Testis (tissue), 3 donors: ENCODE data around the gene POLQ. TPM values are rescaled to one million over a fixed set of nuclear protein-coding genes. Genes with fewer than 3 reads are reported as not detected.
"Not testable (repeated sequence)": the region's sequence is repeated elsewhere in the genome, so short reads cannot be mapped to it uniquely, and the experiment has no call there.

ENCODE experiments used
- DNase-seq: peaks from one replicate; pipeline ENCODE4 v3.0.0-alpha.2; 2019
- H3K27ac ChIP-seq, 2 donors: fragments of 200-600 bp; sonication (generic); one replicate each; pipeline ENCODE4 v1.5.1; 2019
- H3K27me3 ChIP-seq: fragments of 200-600 bp; sonication (generic); one replicate; pipeline ENCODE4 v1.5.1; 2019
- H3K36me3 ChIP-seq: fragments of 200-600 bp; sonication (generic); one replicate; pipeline ENCODE4 v1.5.1; 2017; ENCODE audit warnings: low read depth; ENCODE audit errors: missing control alignments
- H3K4me1 ChIP-seq: fragments of 200-600 bp; sonication (generic); one replicate; pipeline ENCODE4 v1.5.1; 2019
- H3K4me3 ChIP-seq, 2 donors: fragments of 200-600 bp; sonication (generic); one replicate each; pipeline ENCODE4 v1.5.1; 2017 to 2019
- H3K9me3 ChIP-seq: fragments of 200-600 bp; sonication (generic); one replicate; pipeline ENCODE4 v1.5.1; 2017
- POLR2A ChIP-seq: fragments of 450-650 bp; IDR thresholded peaks from one replicate; pipeline ENCODE4 v1.6.1; 2017; ENCODE audit warnings: antibody characterized with exemption, mild to moderate bottlenecking, moderate library complexity
- WGBS, 2 donors: methylation state at CpG; one replicate each; pipeline ENCODE4 v1.1.5; 2018; 5-methylcytosine and 5-hydroxymethylcytosine counted together
- intact Hi-C: fragments of 100-400 bp; cut with DNase I; formaldehyde crosslinking; loops from one replicate; pipeline ENCODE4 v1.15.1; 2023; ENCODE audit warnings: low total_unique reads
- polyA plus RNA-seq: library from polyadenylated mRNA; stranded (reverse); fragments of 350-450 nt; fragmentation: Illumina TruSeq; extraction: RNeasy Lipid Tissue Mini Kit (QIAGEN cat#74804); gene quantifications from one replicate; pipeline ENCODE4 v1.2.3, GENCODE V29; 2014; ENCODE audit warnings: low read depth, low replicate concordance; ENCODE audit not compliant: insufficient read depth
- total RNA-seq, 2 donors: library from RNA; depleted of rRNA; stranded (reverse); fragments of >200 nt; gene quantifications; one replicate each; pipeline ENCODE4 v1.2.3, GENCODE V29; 2016
- TF ChIP-seq, protein P1 (sequence below), 3 experiments: fragments of 450-650 bp in 2 of 3; fragments of 200-600 bp in 1 of 3; sonication (generic) in 1 of 3; IDR thresholded peaks; one replicate each; pipeline ENCODE4 v1.5.1; 2016 to 2019; ENCODE audit warnings: antibody characterized with exemption in 3 of 3, mild to moderate bottlenecking in 2 of 3, moderate library complexity in 1 of 3

The POLQ gene
- total and polyA plus RNA-seq, 3 donors from 2014 or later, result 3.7 to 12.0 (median 7.7) TPM

DNA sequence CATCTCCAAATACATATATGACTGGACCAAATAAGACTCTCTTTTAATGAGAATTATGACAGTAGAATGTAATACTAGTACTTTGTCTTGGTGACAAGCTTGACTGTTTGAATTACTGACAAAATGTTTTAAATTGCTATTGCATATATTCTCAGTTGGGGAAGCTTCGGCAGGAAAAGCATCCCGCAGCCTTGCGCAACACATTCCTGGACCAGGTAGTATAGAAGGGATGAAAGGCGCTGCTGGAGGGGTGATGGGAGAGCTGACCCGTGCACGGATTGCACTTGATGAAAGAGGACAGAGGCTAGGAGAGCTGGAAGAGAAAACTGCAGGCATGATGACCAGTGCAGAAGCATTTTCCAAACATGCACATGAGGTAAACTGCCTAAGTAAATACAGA lies 127.6 kb downstream of the POLQ start:
- H3K9me3 ChIP-seq, result no peaks in the 10 kb centered on the region

DNA sequence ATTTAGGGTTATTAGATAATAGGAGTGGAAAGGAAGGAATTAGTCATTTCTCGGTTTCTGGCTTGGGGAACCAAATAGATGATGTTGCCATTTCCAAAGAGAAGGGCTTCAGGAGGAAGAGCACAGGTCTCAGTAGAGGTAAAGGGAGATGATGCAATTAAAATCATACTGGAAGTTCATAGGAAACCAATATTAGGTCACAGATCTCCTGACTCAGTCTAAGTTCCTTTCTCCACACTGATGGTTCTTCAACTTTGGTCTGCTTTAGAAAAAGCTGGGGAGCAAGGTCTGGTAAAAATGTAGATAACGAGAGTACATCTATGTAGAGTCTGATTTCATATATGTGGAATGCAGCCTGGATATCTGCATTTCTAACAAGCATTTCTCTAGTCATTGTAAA lies 130.9 kb downstream of the POLQ start:
- Histone ChIP-seq H3K9me3 (no peaks in the 10 kb centered on the region), H3K27ac (no peak overlapping the region), H3K36me3 (no peaks in the 10 kb centered on the region), H3K4me1 (no peaks in the 10 kb centered on the region), H3K4me3 (no peak overlapping the region), H3K27me3 (no peaks in the 10 kb centered on the region)
- WGBS, 2 donors, result 86 to 94% methylated on average over 2 of the region's 2 CpGs
- no peak for DNase-seq
- intact Hi-C loops, result no loop called here
- no peak for TF ChIP-seq POLR2A
- TF ChIP-seq, protein P1, sequence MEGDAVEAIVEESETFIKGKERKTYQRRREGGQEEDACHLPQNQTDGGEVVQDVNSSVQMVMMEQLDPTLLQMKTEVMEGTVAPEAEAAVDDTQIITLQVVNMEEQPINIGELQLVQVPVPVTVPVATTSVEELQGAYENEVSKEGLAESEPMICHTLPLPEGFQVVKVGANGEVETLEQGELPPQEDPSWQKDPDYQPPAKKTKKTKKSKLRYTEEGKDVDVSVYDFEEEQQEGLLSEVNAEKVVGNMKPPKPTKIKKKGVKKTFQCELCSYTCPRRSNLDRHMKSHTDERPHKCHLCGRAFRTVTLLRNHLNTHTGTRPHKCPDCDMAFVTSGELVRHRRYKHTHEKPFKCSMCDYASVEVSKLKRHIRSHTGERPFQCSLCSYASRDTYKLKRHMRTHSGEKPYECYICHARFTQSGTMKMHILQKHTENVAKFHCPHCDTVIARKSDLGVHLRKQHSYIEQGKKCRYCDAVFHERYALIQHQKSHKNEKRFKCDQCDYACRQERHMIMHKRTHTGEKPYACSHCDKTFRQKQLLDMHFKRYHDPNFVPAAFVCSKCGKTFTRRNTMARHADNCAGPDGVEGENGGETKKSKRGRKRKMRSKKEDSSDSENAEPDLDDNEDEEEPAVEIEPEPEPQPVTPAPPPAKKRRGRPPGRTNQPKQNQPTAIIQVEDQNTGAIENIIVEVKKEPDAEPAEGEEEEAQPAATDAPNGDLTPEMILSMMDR (IDR thresholded peaks at IDR 0.05), result no peak

More for the DNA sequence above, 127.6 kb downstream of the POLQ start:
- H3K27me3 ChIP-seq, result no peaks in the 10 kb centered on the region
- WGBS, 2 donors, result 87 to 89% methylated on average over 6 of the region's 6 CpGs
- no peak for DNase-seq
- TF ChIP-seq, protein P1 (IDR thresholded peaks at IDR 0.05), result no peak
- no peak for TF ChIP-seq POLR2A
- intact Hi-C loops, result no loop called here
- H3K4me3 ChIP-seq, result no peak overlapping the region
- no peaks in the 10 kb centered on the region for H3K4me1 ChIP-seq
- H3K36me3 ChIP-seq, result no peaks in the 10 kb centered on the region
- no peak overlapping the region for H3K27ac ChIP-seq

DNA sequence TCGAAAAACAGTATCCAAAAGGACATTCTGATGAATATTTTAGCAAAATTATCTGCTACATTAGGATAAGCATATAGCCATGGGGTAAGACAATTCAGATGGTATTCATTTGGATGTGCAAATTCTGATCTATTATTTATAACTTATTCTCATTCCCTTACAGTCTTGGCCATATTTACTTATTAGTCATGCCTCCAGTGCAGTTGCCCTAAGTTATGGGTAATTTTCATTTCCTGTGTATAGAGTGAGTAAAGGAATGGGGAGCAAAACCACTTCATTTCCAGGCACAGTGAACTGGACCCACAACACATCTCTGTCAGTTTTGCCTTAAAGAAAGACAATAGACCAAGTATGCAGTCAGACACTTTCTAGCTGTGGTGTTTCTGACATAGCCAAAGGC lies 134.3 kb downstream of the POLQ start:
- H3K36me3 ChIP-seq, result no peaks in the 10 kb centered on the region
- H3K27me3 ChIP-seq, result no peaks in the 10 kb centered on the region
- intact Hi-C loops, result no loop called here
- H3K27ac ChIP-seq, result no peak overlapping the region
- no peaks in the 10 kb centered on the region for H3K4me1 ChIP-seq
- TF ChIP-seq, protein P1 (IDR thresholded peaks at IDR 0.05), result no peak
- WGBS, 2 donors, result 83 to 88% methylated on average over 1 of the region's 1 CpG
- H3K9me3 ChIP-seq, result no peaks in the 10 kb centered on the region
- no peak overlapping the region for H3K4me3 ChIP-seq
- no peak for DNase-seq

DNA sequence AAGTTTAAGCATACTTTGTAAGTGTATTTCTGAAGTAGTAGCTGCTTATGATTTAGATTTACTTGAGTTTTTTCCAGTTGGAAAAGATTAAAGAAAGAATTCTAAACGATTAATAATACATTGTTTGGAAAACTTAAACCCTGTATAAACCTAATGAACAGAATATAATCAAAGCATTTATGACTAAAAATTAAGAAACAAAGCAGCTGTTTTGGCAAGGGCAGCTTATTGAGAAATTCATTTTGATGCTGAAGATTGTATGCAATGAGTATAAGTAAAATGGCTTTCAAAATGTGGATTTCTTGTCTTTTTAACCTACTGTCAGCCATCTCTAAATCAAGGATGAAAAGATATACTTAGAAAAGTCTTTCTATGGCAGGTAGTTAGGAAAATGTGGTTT lies 140.2 kb downstream of the POLQ start:
- no peak for DNase-seq
- intact Hi-C loops, result no loop called here
- no peak overlapping the region for H3K4me3 ChIP-seq
- H3K27me3 ChIP-seq, result no peaks in the 10 kb centered on the region
- no peaks in the 10 kb centered on the region for H3K4me1 ChIP-seq
- WGBS, 2 donors, result 44 to 60% methylated on average over 1 of the region's 1 CpG
- H3K9me3 ChIP-seq, result no peaks in the 10 kb centered on the region
- H3K36me3 ChIP-seq, result no peaks in the 10 kb centered on the region
- no peak for TF ChIP-seq POLR2A
- TF ChIP-seq, protein P1 (IDR thresholded peaks at IDR 0.05), result no peak
- H3K27ac ChIP-seq, result no peak overlapping the region

DNA sequence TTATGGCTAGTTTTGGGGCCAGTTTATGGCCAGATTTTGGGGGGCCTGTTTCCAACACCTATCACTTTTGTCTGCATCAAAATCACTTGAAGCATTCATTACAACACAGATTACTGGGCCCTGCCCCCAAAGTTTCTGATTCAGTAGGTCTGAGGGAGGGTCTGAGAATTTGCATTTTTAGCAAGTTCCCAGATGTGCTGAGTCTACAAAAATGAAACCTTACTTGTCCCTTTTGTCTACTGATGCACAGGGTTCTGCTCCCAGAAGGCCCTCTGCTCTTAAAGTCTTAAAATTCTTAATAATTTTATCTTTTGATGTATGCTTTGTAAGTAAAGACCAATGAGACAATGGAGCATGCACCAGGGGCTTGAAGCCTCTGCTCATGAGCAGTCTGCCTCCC lies 146.0 kb downstream of the POLQ start:
- H3K27ac ChIP-seq, result no peak overlapping the region
- TF ChIP-seq POLR2A, result no peak
- TF ChIP-seq, protein P1 (IDR thresholded peaks at IDR 0.05), result no peak
- intact Hi-C loops, result no loop called here
- H3K27me3 ChIP-seq, result no peaks in the 10 kb centered on the region
- no peaks in the 10 kb centered on the region for H3K4me1 ChIP-seq
- H3K9me3 ChIP-seq, result no peaks in the 10 kb centered on the region
- DNase-seq, result no peak
- H3K36me3 ChIP-seq, result no peaks in the 10 kb centered on the region
- H3K4me3 ChIP-seq, result no peak overlapping the region

DNA sequence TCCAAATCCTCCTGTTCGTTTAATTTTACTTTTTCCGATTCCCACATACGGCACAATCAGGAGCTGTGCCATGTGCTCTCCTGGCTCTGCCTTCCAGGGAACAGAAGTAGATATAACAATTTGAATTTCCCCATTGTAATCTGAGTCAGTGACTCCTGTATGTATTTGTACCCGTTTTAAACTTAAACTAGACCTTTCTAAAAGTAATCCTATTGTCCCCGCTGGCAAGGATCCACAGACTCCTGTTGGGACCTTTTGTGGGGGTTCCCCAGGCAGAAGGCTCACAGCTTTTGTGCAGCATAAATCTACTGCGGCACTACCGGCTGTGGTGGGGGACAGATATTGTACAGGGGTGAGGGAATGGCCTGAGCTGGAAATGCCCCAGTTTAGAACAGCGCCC lies 147.7 kb downstream of the POLQ start:
- H3K27ac ChIP-seq, H3K27me3 ChIP-seq, H3K4me3 ChIP-seq, intact Hi-C loops, H3K9me3 ChIP-seq, DNase-seq, H3K36me3 ChIP-seq, H3K4me1 ChIP-seq: not testable (repeated sequence)
- 79 to 82% methylated on average over 8 of the region's 8 CpGs for WGBS, 2 donors

DNA sequence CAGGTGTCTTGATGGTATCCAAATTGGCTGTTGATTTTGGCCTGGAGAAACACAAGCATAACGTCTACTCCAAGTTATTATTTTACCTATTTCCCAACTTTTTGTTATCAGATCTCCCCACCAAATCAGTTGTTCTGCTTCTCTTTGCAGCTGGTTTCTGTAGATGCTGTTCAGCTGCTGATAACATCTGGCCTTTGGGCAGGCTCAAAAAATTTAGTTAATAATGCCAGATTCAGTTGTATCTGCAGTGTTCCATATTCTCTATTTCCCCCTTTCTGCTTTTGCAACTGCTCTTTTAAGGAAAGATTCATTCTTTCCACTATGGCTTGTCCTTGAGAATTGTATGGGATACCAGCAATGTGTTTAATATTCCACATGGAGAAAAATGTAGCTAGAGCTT lies 149.8 kb downstream of the POLQ start:
- DNase-seq, H3K4me3 ChIP-seq, H3K36me3 ChIP-seq, H3K9me3 ChIP-seq, H3K4me1 ChIP-seq, H3K27me3 ChIP-seq, H3K27ac ChIP-seq, intact Hi-C loops: not testable (repeated sequence)
- 0% methylated on average over 1 of the region's 1 CpG; no CpG with 5 or more reads in 1 of the 2 donors for WGBS, 2 donors

DNA sequence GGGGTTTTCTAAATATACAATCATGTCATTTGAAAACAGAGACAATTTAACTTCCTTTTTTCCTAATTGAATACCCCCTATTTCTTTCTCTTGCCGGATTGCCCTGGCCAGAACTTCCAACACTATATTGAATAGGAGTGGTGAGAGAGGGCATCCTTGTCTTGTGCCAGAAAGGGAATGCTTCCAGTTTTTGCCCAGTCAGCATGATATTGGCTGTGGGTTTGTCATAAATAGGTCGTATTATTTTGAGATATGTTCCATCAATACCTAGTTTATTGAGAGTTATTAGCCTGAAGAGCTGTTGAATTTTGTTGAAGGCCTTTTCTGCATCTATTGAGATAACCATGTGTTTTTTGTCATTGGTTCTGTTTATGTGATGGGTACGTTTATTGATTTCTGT lies 157.5 kb downstream of the POLQ start:
- H3K4me1 ChIP-seq, H3K36me3 ChIP-seq, intact Hi-C loops, DNase-seq, H3K4me3 ChIP-seq, H3K27ac ChIP-seq, H3K9me3 ChIP-seq, H3K27me3 ChIP-seq: not testable (repeated sequence)
- WGBS, 2 donors, result 83 to 84% methylated on average over 3 of the region's 3 CpGs
